ENCODE measurements around the gene BTBD9. TPM values are rescaled to one million over a fixed set of nuclear protein-coding genes. Genes with fewer than 3 reads are reported as not detected.

BTBD9 gene
- total and polyA plus RNA-seq, 9 of the 15 experiments (the other 6 are each of a cell fraction or from before 2014, with no cell fraction given): 0.08 to 1.6 (median 0.58) TPM

DNA sequence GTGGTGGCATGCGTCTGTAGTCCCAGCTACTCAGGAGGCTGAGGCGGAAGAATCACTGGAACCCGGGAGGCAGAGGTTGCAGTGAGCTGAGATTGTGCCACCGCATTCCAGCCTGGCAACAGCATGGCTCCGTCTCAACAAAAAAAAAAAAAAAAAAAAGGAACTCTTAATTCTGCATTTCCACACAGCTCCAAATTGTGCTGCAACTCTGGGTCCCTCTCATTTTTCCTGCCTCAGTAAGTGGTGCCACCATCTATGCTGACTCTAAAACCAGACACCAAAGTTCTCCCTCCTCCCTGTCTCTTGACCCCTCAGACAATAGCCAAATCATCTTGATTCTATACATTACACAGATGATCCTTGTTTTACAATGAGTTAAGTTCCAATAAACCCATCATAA is 133.9 kb downstream of the BTBD9 start:
- Histone ChIP-seq H3K79me2 (ENCODE audit: control insufficient read depth, insufficient read depth, low read length) (no peaks in the 10 kb centered on the region), H3K36me3 (ENCODE audit: control insufficient read depth, insufficient read depth, low read length) (no peaks in the 10 kb centered on the region), H3K27me3 (ENCODE audit: control insufficient read depth in 2 of 2, insufficient read depth in 2 of 2, low read length in 2 of 2) (peaks cover 9 to 13% of the 10 kb centered on the region in 2 experiments; a peak in 4 of 5 replicates), H3K4me2 (ENCODE audit: insufficient read depth, low read length) (no peak overlapping the region), H3K9me3 (replicated peaks; ENCODE audit: control insufficient read depth, insufficient read depth, low read depth, low read length) (no peaks in the 10 kb centered on the region), H4K20me1 (replicated peaks; ENCODE audit: control insufficient read depth, insufficient read depth, low read length) (no peaks in the 10 kb centered on the region), H2AFZ (ENCODE audit: low read depth, low read length) (no peak overlapping the region), H3K9ac (ENCODE audit: insufficient read depth in 1 of 2, low read depth in 2 of 2, low read length in 2 of 2) (no peak overlapping the region), H3K27ac (ENCODE audit: extremely low read depth, low read depth, low read length) (no peak overlapping the region), H3K4me3 (no peak overlapping the region), H3K9me1 (ENCODE audit: control insufficient read depth, insufficient read depth, low read length) (no peaks in the 10 kb centered on the region), H3K4me1 (replicated peaks in 1 of 2; ENCODE audit: control insufficient read depth in 2 of 2, insufficient read depth in 2 of 2, low read length in 2 of 2) (no peaks in the 10 kb centered on the region)
- POLR2A ChIA-PET: no interaction called here
- BruUV-seq (replicated peaks): no TSS peak
- intact Hi-C loops (cut with micrococcal nuclease) (no loop called here), in situ Hi-C loops (cut with MboI) (no loop called here)
- no peak for DNase-seq (ENCODE audit: extremely low read depth in 1 of 4, low spot score in 3 of 4)
- no peak for TF ChIP-seq ZNF384 (IDR thresholded peaks at IDR 0.05; ENCODE audit: low read depth, low read length)
- TF ChIP-seq NFRKB (IDR thresholded peaks at IDR 0.05; ENCODE audit: low read depth): no peak
- no peak for TF ChIP-seq ZKSCAN8 (CRISPR knock-in tag; IDR thresholded peaks at IDR 0.05)
- TF ChIP-seq, protein P1, sequence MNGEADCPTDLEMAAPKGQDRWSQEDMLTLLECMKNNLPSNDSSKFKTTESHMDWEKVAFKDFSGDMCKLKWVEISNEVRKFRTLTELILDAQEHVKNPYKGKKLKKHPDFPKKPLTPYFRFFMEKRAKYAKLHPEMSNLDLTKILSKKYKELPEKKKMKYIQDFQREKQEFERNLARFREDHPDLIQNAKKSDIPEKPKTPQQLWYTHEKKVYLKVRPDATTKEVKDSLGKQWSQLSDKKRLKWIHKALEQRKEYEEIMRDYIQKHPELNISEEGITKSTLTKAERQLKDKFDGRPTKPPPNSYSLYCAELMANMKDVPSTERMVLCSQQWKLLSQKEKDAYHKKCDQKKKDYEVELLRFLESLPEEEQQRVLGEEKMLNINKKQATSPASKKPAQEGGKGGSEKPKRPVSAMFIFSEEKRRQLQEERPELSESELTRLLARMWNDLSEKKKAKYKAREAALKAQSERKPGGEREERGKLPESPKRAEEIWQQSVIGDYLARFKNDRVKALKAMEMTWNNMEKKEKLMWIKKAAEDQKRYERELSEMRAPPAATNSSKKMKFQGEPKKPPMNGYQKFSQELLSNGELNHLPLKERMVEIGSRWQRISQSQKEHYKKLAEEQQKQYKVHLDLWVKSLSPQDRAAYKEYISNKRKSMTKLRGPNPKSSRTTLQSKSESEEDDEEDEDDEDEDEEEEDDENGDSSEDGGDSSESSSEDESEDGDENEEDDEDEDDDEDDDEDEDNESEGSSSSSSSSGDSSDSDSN (IDR thresholded peaks at IDR 0.05; ENCODE audit: borderline replicate concordance in 1 of 2, low read depth in 2 of 2, low read length in 2 of 2): no peak
- no peak for TF ChIP-seq MTA1 (IDR thresholded peaks at IDR 0.05; ENCODE audit: borderline replicate concordance)
- TF ChIP-seq GABPB2 (CRISPR knock-in tag; conservative IDR thresholded peaks at IDR 0.05): no peak
- TF ChIP-seq TARDBP (IDR thresholded peaks at IDR 0.05): no peak
- no peak for TF ChIP-seq ZNF354B (CRISPR knock-in tag; IDR thresholded peaks at IDR 0.05)
- TF ChIP-seq EZH2 (IDR thresholded peaks at IDR 0.05; ENCODE audit: borderline replicate concordance, low read depth, low read length): no peak
- no peak for TF ChIP-seq CTBP1 (IDR thresholded peaks at IDR 0.05; ENCODE audit: borderline replicate concordance)
- TF ChIP-seq RNF2 (IDR thresholded peaks at IDR 0.05): no peak
- TF ChIP-seq, protein P2, sequence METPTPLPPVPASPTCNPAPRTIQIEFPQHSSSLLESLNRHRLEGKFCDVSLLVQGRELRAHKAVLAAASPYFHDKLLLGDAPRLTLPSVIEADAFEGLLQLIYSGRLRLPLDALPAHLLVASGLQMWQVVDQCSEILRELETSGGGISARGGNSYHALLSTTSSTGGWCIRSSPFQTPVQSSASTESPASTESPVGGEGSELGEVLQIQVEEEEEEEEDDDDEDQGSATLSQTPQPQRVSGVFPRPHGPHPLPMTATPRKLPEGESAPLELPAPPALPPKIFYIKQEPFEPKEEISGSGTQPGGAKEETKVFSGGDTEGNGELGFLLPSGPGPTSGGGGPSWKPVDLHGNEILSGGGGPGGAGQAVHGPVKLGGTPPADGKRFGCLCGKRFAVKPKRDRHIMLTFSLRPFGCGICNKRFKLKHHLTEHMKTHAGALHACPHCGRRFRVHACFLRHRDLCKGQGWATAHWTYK (CRISPR knock-in tag; IDR thresholded peaks at IDR 0.05): no peak
- no peak for TF ChIP-seq ZNF707 (CRISPR knock-in tag; conservative IDR thresholded peaks at IDR 0.05)
- no peak for TF ChIP-seq POLR2G (IDR thresholded peaks at IDR 0.05; ENCODE audit: low read depth, low read length)
- no peak for TF ChIP-seq MEIS2 (IDR thresholded peaks at IDR 0.05; ENCODE audit: partially characterized antibody)
- TF ChIP-seq ASH1L (IDR thresholded peaks at IDR 0.05; ENCODE audit: borderline replicate concordance, low read depth, partially characterized antibody): no peak
- no peak for ATAC-seq
- FAIRE-seq: no peak
- 3% methylated on average over 5 of the region's 5 CpGs for WGBS (ENCODE audit: insufficient coverage, low coverage, missing lambda C conversion rate)
- CTCF ChIA-PET (ENCODE audit: low intra/inter-chr PET ratio): no interaction called here
